GM19372 (cell line): ENCODE measurements around the gene PRPF31.
"Not testable (repeated sequence)": the region's sequence is repeated elsewhere in the genome, so short reads cannot be mapped to it uniquely, and the experiment has no call there.

Experiments
- ATAC-seq: cut with Tn5 transposase; IDR thresholded peaks from one replicate; pipeline ENCODE4 v1.9.1; 2021; ENCODE audit warnings: mild to moderate bottlenecking, low read depth, moderate library complexity; ENCODE audit not compliant: unreplicated experiment

Gene PRPF31

GRCh38 chr19:54160182-54160811, 44.7 kb downstream of the PRPF31 start:
- no peak for ATAC-seq

DNA sequence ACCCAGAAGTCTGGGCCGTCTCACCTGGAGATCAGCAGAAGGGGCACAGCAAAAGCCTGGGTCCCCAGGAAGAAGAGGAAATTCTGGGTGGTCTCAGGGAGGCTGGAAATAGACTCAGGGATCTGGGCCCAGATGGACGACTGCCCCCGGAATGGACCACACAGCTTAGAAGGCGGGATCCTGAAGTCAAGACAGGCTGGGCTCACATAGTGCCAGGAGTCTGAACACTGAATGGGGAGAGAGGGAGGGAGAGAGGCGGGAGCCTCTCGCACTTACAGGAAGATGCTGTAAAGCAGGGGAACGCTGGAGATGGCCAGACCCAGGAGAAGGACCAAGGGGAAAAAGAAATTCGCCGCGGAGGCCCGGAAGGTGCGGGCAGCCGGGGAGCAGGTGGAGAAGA, 45.3 kb downstream of the PRPF31 start:
- ATAC-seq = no peak

GRCh38 chr19:54162241-54162805, 46.8 kb downstream of the PRPF31 start:
- no peak for ATAC-seq

DNA sequence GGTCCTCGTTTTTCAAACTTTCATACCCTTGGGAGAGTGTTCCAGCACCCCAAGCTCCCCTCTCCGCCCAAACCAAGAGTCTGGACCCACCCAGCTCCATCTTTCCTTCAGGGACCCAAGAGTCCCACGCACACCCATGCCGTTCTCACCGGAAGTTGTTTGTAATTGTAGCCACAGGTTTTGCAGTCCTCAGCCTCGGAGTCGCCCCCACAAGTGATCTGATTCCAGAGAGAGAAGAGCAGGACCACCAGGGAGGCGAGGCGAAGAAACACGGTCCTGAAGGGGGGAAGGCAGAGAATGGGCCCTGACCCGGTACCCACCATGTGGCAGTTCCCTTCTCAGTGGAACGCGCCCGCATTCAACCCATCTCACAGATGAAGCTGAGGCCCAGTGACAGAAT, 47.3 kb downstream of the PRPF31 start:
- ATAC-seq = no peak

- ATAC-seq = no peak
Observed at GRCh38 chr19:54164369-54165068, 49.0 kb downstream of the PRPF31 start.

- ATAC-seq = no peak
Observed at GRCh38 chr19:54165222-54165621, 49.7 kb downstream of the PRPF31 start.

DNA sequence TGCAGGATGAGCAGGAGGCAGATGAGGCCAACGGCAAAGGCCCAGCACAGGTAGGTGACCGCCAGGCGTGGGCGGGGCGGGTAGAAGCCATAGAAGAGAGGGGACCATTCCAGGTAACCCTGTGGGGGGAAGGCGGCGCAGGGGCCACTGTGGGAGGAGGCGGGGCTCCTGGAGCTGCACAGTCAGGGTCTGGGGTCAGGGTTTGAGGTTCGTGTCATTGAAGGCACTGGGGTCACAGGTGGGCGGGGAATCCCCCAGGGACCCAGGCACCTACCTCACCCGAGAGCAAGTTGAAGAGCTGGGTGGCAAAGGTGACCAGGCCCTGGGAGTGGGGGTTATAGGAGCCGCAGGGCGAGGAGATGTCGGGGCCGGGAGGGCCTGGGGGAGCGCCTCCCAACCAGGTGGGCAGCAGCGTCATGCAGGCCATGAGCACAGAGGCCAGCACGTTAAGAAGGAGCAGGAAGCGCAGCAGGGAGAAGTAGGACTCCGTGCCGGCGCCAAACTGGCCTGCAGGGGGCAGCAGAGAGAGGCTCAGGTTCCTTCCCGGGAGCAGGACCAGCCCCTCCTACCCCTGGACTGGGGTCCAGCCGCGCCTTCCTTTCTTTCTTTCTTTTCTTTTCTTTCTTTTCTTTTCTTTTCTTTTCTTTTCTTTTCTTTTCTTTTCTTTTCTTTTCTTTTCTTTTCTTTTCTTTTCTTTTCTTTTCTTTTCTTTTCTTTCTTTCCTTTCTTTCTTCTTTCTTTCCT, 52.8 kb downstream of the PRPF31 start:
- ATAC-seq = no peak

DNA sequence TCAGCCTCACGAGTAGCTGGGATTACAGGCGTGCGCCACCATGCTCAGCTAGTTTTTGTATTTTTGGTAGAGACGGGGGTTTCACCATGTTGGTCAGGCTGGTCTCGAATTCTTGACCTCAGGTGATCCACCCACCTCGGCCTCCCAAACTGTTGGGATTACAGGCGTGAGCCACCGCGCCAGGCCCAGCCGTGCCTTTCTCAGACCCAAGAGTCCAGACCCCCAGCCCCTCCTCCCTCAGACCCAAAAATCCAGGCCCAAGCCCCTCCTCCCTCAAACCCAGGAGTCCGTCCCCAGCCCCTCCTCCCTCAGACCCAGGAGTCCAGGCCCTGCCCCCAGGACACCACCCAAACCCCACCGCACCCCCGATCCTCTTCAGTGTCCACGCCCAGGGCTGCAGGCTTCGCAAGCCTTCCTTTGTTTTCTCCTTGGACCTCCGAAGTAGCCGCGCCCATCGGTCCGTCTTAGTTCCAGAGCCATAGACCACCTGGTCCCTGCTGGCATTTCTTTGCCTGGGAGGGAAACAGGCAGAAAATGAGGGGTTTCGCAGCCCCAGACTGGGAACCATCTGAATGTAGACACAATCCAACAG, 53.7 kb downstream of the PRPF31 start:
- no peak for ATAC-seq

- not testable (repeated sequence) for ATAC-seq
Observed at GRCh38 chr19:54171736-54172431, 56.3 kb downstream of the PRPF31 start.

GRCh38 chr19:54172471-54173358, 57.2 kb downstream of the PRPF31 start, which contains the start of gene TMC4:
Gene TMC4, minus strand, starts transcription at chr19:54173160. Its CDS starts 43 bp downstream, at chr19:54173117.
- no peak for ATAC-seq

DNA sequence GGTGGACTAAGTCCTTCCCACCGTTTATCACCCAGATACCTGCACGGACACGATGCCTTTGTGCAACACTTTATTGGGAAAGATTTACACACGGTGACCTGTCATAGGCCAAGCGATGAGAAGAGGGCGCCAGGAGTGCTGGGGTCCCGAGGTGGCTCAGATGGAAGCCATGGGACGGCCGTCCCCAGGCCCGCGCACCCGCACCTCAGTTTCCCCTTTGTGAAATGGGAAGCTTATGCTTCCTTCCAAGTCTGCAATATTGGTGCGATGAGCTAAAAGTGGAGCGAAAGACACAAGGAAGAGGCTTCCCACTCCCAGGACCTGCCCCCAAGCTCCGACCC, 57.8 kb downstream of the PRPF31 start:
- ATAC-seq = no peak

- ATAC-seq = no peak
Observed at GRCh38 chr19:54173951-54174834, 58.6 kb downstream of the PRPF31 start.

GRCh38 chr19:54178581-54179261, 63.2 kb downstream of the PRPF31 start:
- ATAC-seq = no peak

DNA sequence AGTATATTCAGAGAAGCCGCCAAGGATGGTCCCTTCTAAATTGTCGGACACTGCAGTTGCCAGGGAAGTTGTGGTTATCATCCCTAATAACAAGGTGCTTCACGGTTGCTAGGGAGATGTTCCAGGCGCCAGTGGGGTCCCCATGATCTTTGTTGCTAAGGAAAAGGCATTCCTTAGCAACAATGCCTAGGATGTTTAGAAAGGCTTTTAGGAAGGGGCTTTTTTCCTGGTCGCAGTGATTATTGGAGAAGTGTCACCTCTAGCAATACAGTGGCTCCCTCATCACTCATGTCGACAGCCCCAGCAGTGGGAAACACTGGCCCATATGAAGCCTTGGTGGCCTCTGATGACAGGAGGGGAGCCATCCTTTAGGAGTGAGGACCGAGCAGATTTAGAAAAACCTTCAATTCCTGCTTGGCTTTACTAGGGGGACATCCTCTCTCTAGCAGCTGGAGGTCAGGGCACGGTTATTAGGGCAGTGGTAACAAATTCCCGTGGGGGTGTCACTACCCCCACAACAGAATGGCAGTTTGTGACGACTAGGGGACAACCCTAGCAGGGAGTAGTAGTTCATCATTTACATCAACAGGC, 63.8 kb downstream of the PRPF31 start:
- no peak for ATAC-seq

- ATAC-seq = no peak
Observed at GRCh38 chr19:54179921-54180461, 64.4 kb downstream of the PRPF31 start.

DNA sequence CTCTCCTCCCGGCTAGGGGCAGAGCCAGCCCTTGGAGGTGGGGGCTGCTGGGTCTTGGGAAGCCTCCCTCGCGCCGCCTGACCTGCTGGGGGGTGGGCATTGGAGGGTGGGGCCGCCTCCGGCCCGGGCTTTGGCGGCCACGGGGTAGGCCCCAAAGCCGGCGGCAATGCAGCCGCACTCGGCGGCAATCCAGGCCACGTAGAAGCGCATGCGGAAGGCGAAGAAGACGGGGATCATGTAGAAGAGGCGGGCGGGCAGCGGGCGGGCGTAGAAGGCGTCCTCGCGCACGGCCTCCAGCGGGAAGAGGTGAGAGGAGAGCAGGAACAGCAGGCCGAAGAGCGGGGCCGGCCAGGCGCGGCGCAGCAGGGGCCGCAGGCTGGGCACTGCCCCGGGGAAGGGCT, 65.1 kb downstream of the PRPF31 start:
- no peak for ATAC-seq
